ENCODE data around the gene UBL4A.
A peak's percentile ranks its signal among the peaks of the same experiment; 100 is the strongest.

The UBL4A gene

GRCh38 chrX:154460326-154460725 lies 26.1 kb downstream of the UBL4A start:
- DNase-seq: no peak

- DNase-seq: no peak
Observed at GRCh38 chrX:154459832-154460231, 26.6 kb downstream of the UBL4A start.

- peak; percentile 19 for DNase-seq
Observed at GRCh38 chrX:154458954-154459778, 27.2 kb downstream of the UBL4A start.

GRCh38 chrX:154458116-154458953 lies 28.1 kb downstream of the UBL4A start, which contains the start of gene PLXNA3:
PLXNA3 (plus strand) TSS chrX:154458281; CDS start chrX:154460184, 1,903 bp downstream.
- peak; percentile 20 for DNase-seq

GRCh38 chrX:154457491-154458115 lies 28.8 kb downstream of the UBL4A start:
- DNase-seq: no peak

GRCh38 chrX:154452823-154453222 lies 33.6 kb downstream of the UBL4A start:
- no peak for DNase-seq

- no peak for DNase-seq
Observed at GRCh38 chrX:154450312-154450711, 36.1 kb downstream of the UBL4A start.

- DNase-seq: no peak
Observed at GRCh38 chrX:154449618-154450017, 36.8 kb downstream of the UBL4A start.

GRCh38 chrX:154448484-154448883 lies 37.9 kb downstream of the UBL4A start:
- DNase-seq: no peak

GRCh38 chrX:154446430-154446829 lies 40.0 kb downstream of the UBL4A start:
- DNase-seq: no peak

GRCh38 chrX:154445776-154446175 lies 40.6 kb downstream of the UBL4A start:
- no peak for DNase-seq

GRCh38 chrX:154444755-154445246 lies 41.6 kb downstream of the UBL4A start:
- no peak for DNase-seq

GRCh38 chrX:154443992-154444754 lies 42.2 kb downstream of the UBL4A start, which contains the start of gene FAM50A:
FAM50A (plus strand) TSS chrX:154444141; CDS start chrX:154444236, 95 bp downstream.
- peak; percentile 55 for DNase-seq

- DNase-seq: no peak
Observed at GRCh38 chrX:154443479-154443910, 42.9 kb downstream of the UBL4A start.

GRCh38 chrX:154441984-154442707 lies 44.3 kb downstream of the UBL4A start:
- no peak for DNase-seq

- DNase-seq: no peak
Observed at GRCh38 chrX:154441564-154441963, 44.9 kb downstream of the UBL4A start.

GRCh38 chrX:154440623-154441357 lies 45.6 kb downstream of the UBL4A start:
- DNase-seq: no peak

- DNase-seq: no peak
Observed at GRCh38 chrX:154439841-154440240, 46.6 kb downstream of the UBL4A start.

- DNase-seq: no peak
Observed at GRCh38 chrX:154437971-154438893, 48.2 kb downstream of the UBL4A start.
